Endodermal cell (in vitro differentiated cells): ENCODE results near the gene LCP2. TPM values are rescaled to one million over a fixed set of nuclear protein-coding genes. Genes with fewer than 3 reads are reported as not detected.

Experiments
- DNase-seq: peaks from one replicate; pipeline ENCODE4 v3.0.0-alpha.2; 2017
- H3K27ac ChIP-seq: 2 replicates; pipeline ENCODE4 v1.5.1; 2013; ENCODE audit warnings: mild to moderate bottlenecking, low read depth, low read length, moderate library complexity
- H3K27me3 ChIP-seq: 2 replicates; pipeline ENCODE4 v1.6.1; 2013; ENCODE audit warnings: mild to moderate bottlenecking, low read length, moderate library complexity; ENCODE audit not compliant: insufficient read depth, control insufficient read depth, poor library complexity, severe bottlenecking
- H3K36me3 ChIP-seq: 2 replicates; pipeline ENCODE4 v1.7.0; 2013; ENCODE audit warnings: mild to moderate bottlenecking, low read length, moderate library complexity; ENCODE audit not compliant: control insufficient read depth, insufficient read depth
- H3K4me1 ChIP-seq: one replicate; pipeline ENCODE4 v1.7.0; 2013; ENCODE audit warnings: low read length; ENCODE audit not compliant: control insufficient read depth, insufficient read depth
- H3K4me3 ChIP-seq: 2 replicates; pipeline ENCODE4 v1.5.1; 2013; ENCODE audit warnings: mild to moderate bottlenecking, low read length, moderate library complexity
- H3K9ac ChIP-seq: 2 replicates; pipeline ENCODE4 v1.6.1; 2013; ENCODE audit warnings: mild to moderate bottlenecking, low read length, moderate library complexity; ENCODE audit not compliant: poor library complexity, severe bottlenecking; ENCODE audit errors: extremely low read depth
- H3K9me3 ChIP-seq: 2 replicates; pipeline ENCODE4 v1.6.1; 2013; ENCODE audit warnings: mild to moderate bottlenecking, low read length, moderate library complexity; ENCODE audit not compliant: control insufficient read depth
- H3K27ac Mint-ChIP-seq: 2 replicates; pipeline ENCODE4 v1.8.0; 2020; ENCODE audit warnings: mixed read lengths
- H3K27me3 Mint-ChIP-seq: 2 replicates; pipeline ENCODE4 v1.8.0; 2021; ENCODE audit warnings: mild to moderate bottlenecking, mixed read lengths; ENCODE audit not compliant: insufficient read depth
- H3K36me3 Mint-ChIP-seq: 2 replicates; pipeline ENCODE4 v1.8.0; 2020; ENCODE audit warnings: low read depth, mixed read lengths
- H3K4me1 Mint-ChIP-seq: 2 replicates; pipeline ENCODE4 v1.8.0; 2020; ENCODE audit warnings: mixed read lengths
- H3K4me3 Mint-ChIP-seq: 2 replicates; pipeline ENCODE4 v1.8.0; 2020; ENCODE audit warnings: mild to moderate bottlenecking, moderate library complexity, mixed read lengths
- H3K9me3 Mint-ChIP-seq: 2 replicates; pipeline ENCODE4 v1.8.0; 2020; ENCODE audit warnings: mild to moderate bottlenecking, mixed read lengths
- CTCF ChIP-seq: fragments of 200-600 bp; sonication (generic); conservative IDR thresholded peaks from 2 replicates; pipeline ENCODE4 v1.5.0; 2021; ENCODE audit warnings: antibody characterized with exemption, mild to moderate bottlenecking
- WGBS, 2 experiments: methylation state at CpG; one replicate each; pipeline versions ENCODE4 v1.1.5 to v1.1.7; 2013; ENCODE audit warnings: missing lambda C conversion rate in 2 of 2, mixed read lengths in 1 of 2; ENCODE audit not compliant: insufficient coverage in 1 of 2, insufficient read length in 1 of 2; 5-methylcytosine and 5-hydroxymethylcytosine counted together
- total RNA-seq, 2 donors: library from RNA; stranded (reverse); fragmentation: NEBNext Ultra II Directional in 1 of 2; extraction: Animal tissue kit (Norgen Biotek cat#: 25700) in 1 of 2; gene quantifications; 2 replicates in 1 of 2; 3 replicates in 1 of 2; pipeline ENCODE4 v1.2.1, GENCODE V29; 2021

The LCP2 gene
- total RNA-seq, 2 donors from 2014 or later: 0.11 TPM; not detected in 1

- no peaks in the 10 kb centered on the region for H3K9me3 Mint-ChIP-seq
- H3K27me3 Mint-ChIP-seq: peaks cover 32% of the 10 kb centered on the region
- WGBS, 2 experiments: 90 to 94% methylated on average over 8 of the region's 8 CpGs
- Histone ChIP-seq H3K27me3 (peaks cover 11% of the 10 kb centered on the region), H3K4me3 (no peak overlapping the region), H3K36me3 (no peaks in the 10 kb centered on the region), H3K9ac (no peak overlapping the region), H3K9me3 (no peaks in the 10 kb centered on the region), H3K4me1 (peaks cover 17% of the 10 kb centered on the region), H3K27ac (no peak overlapping the region)
- H3K27ac Mint-ChIP-seq: no peak overlapping the region
- no peak for DNase-seq
- TF ChIP-seq CTCF: no peak
- H3K36me3 Mint-ChIP-seq: no peaks in the 10 kb centered on the region
- H3K4me3 Mint-ChIP-seq: no peak overlapping the region
- H3K4me1 Mint-ChIP-seq: peaks cover 40% of the 10 kb centered on the region
These were observed 22.1 kb downstream of the LCP2 start for GRCh38 chr5:170275376-170275994.

GRCh38 chr5:170273968-170274710 is 23.4 kb downstream of the LCP2 start:
- Mint-ChIP-seq H3K36me3 (no peaks in the 10 kb centered on the region), H3K4me3 (no peak overlapping the region), H3K27ac (no peak overlapping the region), H3K4me1 (peaks cover 27% of the 10 kb centered on the region), H3K9me3 (no peaks in the 10 kb centered on the region), H3K27me3 (peaks cover 27% of the 10 kb centered on the region)
- Histone ChIP-seq H3K9ac (no peak overlapping the region), H3K36me3 (no peaks in the 10 kb centered on the region), H3K9me3 (no peaks in the 10 kb centered on the region), H3K4me3 (no peak overlapping the region), H3K27ac (no peak overlapping the region), H3K4me1 (peaks cover 6% of the 10 kb centered on the region), H3K27me3 (peaks cover 8% of the 10 kb centered on the region)
- WGBS, 2 experiments: 56 to 65% methylated on average over 7 to 8 of the region's 8 CpGs
- peak; percentile 89 for DNase-seq
- peak; percentile 75 for TF ChIP-seq CTCF

- Histone ChIP-seq H3K36me3 (no peaks in the 10 kb centered on the region), H3K27me3 (peaks cover 10% of the 10 kb centered on the region), H3K4me3 (no peak overlapping the region), H3K9ac (no peak overlapping the region), H3K9me3 (no peaks in the 10 kb centered on the region), H3K27ac (no peak overlapping the region), H3K4me1 (peaks cover 3% of the 10 kb centered on the region)
- Mint-ChIP-seq H3K9me3 (no peaks in the 10 kb centered on the region), H3K27ac (no peak overlapping the region), H3K36me3 (no peaks in the 10 kb centered on the region), H3K27me3 (peaks cover 14% of the 10 kb centered on the region), H3K4me1 (peaks cover 14% of the 10 kb centered on the region), H3K4me3 (no peak overlapping the region)
- DNase-seq: no peak
- 83 to 87% methylated on average over 10 to 15 of the region's 15 CpGs for WGBS, 2 experiments
- TF ChIP-seq CTCF: no peak
These were observed 27.1 kb downstream of the LCP2 start for GRCh38 chr5:170270293-170271069.
